CD4-positive, alpha-beta T cell treated with Interleukin-17A for 1 hour (primary cell): ENCODE results near the gene AP4B1.
A peak's percentile ranks its signal among the peaks of the same experiment; 100 is the strongest.
"Not testable (repeated sequence)": the region's sequence is repeated elsewhere in the genome, so short reads cannot be mapped to it uniquely, and the experiment has no call there.

Experiments
- DNase-seq: peaks from one replicate; pipeline ENCODE4 v3.0.0-alpha.2; 2020

The AP4B1 gene

GRCh38 chr1:113855630-113856400, 48.8 kb downstream of the AP4B1 start:
- no peak for DNase-seq

- DNase-seq, result no peak
Observed at GRCh38 chr1:113854234-113854633, 50.4 kb downstream of the AP4B1 start.

GRCh38 chr1:113852694-113853093, 51.9 kb downstream of the AP4B1 start:
- not testable (repeated sequence) for DNase-seq

- DNase-seq, result peak; percentile 46
Observed at GRCh38 chr1:113850127-113850796, 54.3 kb downstream of the AP4B1 start.

- DNase-seq, result no peak
Observed at GRCh38 chr1:113849072-113849471, 55.5 kb downstream of the AP4B1 start.

GRCh38 chr1:113846391-113847035, 58.1 kb downstream of the AP4B1 start:
- no peak for DNase-seq
